ENCODE results near the gene RASAL1. TPM values are rescaled to one million over a fixed set of nuclear protein-coding genes. Genes with fewer than 3 reads are reported as not detected.

RASAL1 gene
- total RNA-seq, 1 donor from 2014 or later: 0.41 TPM

DNA sequence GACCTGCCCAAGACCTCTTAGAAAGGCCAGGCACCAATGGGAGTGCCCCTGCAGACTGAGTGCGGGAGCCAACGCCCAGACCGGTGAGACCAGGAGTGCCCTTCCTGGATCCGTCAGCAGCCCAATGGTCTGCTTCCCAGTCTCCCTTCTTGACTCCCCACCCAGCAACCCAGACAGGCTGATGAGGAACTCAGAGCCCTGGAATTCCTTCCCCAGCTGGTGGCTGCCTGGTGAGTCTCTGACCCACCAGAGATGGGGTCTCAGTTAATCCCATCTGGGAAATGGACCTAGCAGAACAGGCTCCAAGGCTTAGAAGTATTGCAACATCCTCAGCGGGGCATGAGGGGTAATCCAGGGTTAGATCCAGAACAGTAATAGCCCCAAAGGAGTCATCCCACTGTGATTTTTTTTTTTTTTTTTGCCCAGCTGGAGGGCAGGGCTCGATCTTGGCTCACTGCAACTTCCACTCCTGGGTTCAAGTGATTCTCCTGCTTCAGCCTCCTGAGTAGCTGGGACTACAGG, 1.5 kb upstream of the RASAL1 start:
- Histone ChIP-seq H3K27me3 (ENCODE audit: low read depth) (peaks cover 38% of the 10 kb centered on the region), H3K9me3 (no peaks in the 10 kb centered on the region), H3K4me3 (no peak overlapping the region), H3K4me1 (peaks cover 7% of the 10 kb centered on the region), H3K36me3 (no peaks in the 10 kb centered on the region), H3K27ac (no peak overlapping the region)
- intact Hi-C loops (cut with DNase I): no loop called here
- TF ChIP-seq, protein P1, sequence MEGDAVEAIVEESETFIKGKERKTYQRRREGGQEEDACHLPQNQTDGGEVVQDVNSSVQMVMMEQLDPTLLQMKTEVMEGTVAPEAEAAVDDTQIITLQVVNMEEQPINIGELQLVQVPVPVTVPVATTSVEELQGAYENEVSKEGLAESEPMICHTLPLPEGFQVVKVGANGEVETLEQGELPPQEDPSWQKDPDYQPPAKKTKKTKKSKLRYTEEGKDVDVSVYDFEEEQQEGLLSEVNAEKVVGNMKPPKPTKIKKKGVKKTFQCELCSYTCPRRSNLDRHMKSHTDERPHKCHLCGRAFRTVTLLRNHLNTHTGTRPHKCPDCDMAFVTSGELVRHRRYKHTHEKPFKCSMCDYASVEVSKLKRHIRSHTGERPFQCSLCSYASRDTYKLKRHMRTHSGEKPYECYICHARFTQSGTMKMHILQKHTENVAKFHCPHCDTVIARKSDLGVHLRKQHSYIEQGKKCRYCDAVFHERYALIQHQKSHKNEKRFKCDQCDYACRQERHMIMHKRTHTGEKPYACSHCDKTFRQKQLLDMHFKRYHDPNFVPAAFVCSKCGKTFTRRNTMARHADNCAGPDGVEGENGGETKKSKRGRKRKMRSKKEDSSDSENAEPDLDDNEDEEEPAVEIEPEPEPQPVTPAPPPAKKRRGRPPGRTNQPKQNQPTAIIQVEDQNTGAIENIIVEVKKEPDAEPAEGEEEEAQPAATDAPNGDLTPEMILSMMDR (IDR thresholded peaks at IDR 0.05): no peak
- ATAC-seq: peak in 1 of 2 donors; percentile 17
- peak; percentile 41 for DNase-seq

- ATAC-seq (peak; percentile 18 to 27), DNase-seq (peak; percentile 53)
- Histone ChIP-seq H3K27me3 (ENCODE audit: low read depth) (peaks cover 38% of the 10 kb centered on the region), H3K4me1 (peaks cover 7% of the 10 kb centered on the region), H3K4me3 (no peak overlapping the region), H3K36me3 (no peaks in the 10 kb centered on the region), H3K27ac (no peak overlapping the region), H3K9me3 (no peaks in the 10 kb centered on the region)
- intact Hi-C loops (cut with DNase I): no loop called here
- TF ChIP-seq, protein P1 (IDR thresholded peaks at IDR 0.05): no peak
Measured at GRCh38 chr12:113136128-113136989, 798 bp upstream of the RASAL1 start.

- DNase-seq (peak; percentile 24), ATAC-seq (no peak)
- TF ChIP-seq, protein P1 (IDR thresholded peaks at IDR 0.05): no peak
- peaks cover 38% of the 10 kb centered on the region for H3K27me3 ChIP-seq (ENCODE audit: low read depth)
- H3K9me3 ChIP-seq: no peaks in the 10 kb centered on the region
- H3K4me1 ChIP-seq: peaks cover 7% of the 10 kb centered on the region
- intact Hi-C loops (cut with DNase I): no loop called here
- no peak overlapping the region for H3K27ac ChIP-seq
- H3K4me3 ChIP-seq: no peak overlapping the region
- H3K36me3 ChIP-seq: no peaks in the 10 kb centered on the region
Measured at GRCh38 chr12:113134521-113134951, 1.0 kb downstream of the RASAL1 start.

DNA sequence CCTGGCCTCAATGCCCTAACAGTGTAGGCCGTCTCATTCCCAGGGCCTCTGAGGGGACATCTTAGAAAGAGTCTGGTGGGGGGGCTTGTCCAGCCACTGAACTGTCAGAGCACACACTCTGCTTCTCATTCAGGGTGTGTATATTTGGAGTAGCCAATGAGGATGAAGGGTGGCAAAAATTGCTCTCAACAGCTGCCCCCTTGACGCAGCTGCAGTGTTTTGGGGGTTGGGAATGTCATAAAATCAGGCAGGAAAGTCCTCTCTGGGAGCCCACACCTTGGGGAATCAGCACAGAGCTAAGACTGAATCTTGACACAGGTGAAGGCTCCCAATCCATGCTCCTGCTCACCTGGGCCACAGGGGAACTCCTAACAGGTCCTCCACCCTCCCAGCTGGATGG, 1.5 kb downstream of the RASAL1 start:
- ATAC-seq: no peak
- DNase-seq: no peak
- H3K9me3 ChIP-seq: no peaks in the 10 kb centered on the region
- TF ChIP-seq, protein P1 (IDR thresholded peaks at IDR 0.05): no peak
- peaks cover 38% of the 10 kb centered on the region for H3K27me3 ChIP-seq (ENCODE audit: low read depth)
- no peak overlapping the region for H3K27ac ChIP-seq
- H3K36me3 ChIP-seq: no peaks in the 10 kb centered on the region
- intact Hi-C loops (cut with DNase I): no loop called here
- H3K4me3 ChIP-seq: no peak overlapping the region
- peaks cover 7% of the 10 kb centered on the region for H3K4me1 ChIP-seq

GRCh38 chr12:113133666-113134065, 1.9 kb downstream of the RASAL1 start:
- Histone ChIP-seq H3K27ac (no peak overlapping the region), H3K9me3 (no peaks in the 10 kb centered on the region), H3K4me1 (peaks cover 7% of the 10 kb centered on the region), H3K27me3 (ENCODE audit: low read depth) (peaks cover 38% of the 10 kb centered on the region), H3K36me3 (no peaks in the 10 kb centered on the region), H3K4me3 (no peak overlapping the region)
- intact Hi-C loops (cut with DNase I): no loop called here
- TF ChIP-seq, protein P1 (IDR thresholded peaks at IDR 0.05): no peak
- ATAC-seq: no peak
- peak; percentile 24 for DNase-seq
